ENCODE measurements around the gene RNF215.
"Not testable (repeated sequence)": the region's sequence is repeated elsewhere in the genome, so short reads cannot be mapped to it uniquely, and the experiment has no call there.

The RNF215 gene

DNA sequence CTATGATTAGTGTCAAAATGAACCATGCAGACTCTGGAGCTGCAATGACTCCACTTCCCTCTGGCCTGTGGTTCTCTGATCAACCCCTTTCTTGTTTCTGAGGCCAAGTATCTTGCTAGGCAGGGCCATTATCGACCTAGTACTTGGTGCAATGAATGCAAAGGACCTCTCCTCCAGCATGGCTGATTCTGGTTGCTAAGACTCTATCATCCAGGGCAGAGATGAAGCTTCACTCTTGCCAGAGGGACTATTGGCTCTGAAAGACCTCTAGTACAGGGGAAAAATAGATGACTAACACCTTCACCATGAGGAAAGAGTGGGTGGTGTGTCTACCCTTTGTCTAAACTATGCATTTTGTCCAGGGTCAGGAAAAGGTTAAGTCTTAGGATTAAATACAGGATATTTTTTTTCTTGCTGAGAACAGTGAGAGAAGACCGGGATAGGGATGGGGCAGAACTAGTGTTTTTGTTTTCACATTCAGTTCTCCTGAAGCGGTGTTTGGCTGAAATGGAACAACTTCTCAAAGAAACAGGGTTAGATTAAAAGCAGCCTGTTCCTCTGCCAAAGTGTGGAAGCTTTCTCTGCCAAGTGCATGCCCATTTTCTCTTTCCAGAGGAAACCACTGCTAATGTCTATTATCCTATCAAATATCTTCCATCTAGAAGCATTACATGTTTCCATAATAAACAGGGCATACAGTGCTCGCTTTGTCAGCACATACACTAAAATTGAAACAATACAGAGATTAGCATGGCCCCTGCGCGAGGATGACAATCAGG, 33.3 kb upstream of the RNF215 start:
- DNase-seq, result peak; percentile 83

DNA sequence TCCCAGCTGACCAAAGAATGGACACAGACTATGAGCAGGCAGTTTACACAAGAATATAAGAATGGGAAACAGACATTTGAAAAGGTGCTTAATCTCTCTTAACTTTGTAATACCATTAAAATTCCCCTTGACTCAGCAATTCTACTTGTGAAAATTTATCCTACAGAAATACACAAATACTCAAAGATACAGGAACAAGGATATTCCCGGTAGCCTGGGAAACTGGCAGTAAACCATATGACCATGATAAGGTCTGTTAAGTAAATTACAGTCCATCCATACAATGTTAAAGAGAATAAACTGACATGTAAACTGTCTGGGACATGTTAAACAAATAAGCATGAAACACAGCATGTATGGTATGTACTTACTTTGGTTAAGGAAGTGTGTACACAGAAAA, 29.6 kb upstream of the RNF215 start:
- DNase-seq, result no peak

DNA sequence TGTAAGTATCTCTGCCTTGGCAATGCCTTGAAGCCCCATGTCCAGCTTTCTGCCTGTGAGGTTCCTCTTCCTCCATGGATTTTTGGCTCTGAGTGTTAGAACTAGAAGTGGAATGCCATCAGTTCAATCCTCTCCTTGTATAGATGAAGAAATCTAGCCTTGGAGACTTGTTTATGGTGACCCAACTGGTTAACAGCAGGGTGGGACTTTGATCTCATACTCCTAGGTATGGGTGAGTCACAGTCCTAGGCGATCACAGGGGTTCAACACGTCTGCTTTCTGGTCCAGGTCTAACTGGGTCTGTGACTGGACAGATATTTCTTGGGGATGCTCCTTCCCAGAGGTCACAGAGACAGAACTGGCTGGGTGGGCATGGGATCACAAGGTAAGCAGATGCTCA, 29.2 kb upstream of the RNF215 start:
- no peak for DNase-seq

DNA sequence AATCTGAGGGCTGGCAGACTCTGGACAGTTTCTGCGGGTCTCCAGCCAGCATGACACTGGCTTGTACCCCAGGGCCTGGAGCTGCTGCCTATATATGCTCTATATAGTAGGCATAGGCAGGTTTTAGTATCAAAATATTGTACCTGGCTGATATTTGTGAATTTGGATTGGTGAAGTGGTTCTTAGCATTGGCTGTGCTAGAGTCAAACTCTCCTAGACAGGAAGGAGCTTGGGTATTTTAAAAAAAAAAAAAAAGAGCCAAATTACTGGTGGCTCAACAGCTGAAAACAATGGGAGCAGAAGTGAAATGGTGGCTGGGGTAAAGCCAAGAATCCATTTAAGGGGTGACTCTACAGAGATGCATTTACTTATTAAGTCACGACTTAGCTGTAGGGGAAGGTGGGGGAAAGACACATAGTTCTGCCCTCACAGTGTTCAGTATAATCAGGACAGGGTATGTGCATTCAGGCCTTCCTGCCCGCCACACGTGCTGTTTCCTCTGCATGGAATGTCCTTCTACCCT, 27.4 kb upstream of the RNF215 start:
- DNase-seq, result no peak

DNA sequence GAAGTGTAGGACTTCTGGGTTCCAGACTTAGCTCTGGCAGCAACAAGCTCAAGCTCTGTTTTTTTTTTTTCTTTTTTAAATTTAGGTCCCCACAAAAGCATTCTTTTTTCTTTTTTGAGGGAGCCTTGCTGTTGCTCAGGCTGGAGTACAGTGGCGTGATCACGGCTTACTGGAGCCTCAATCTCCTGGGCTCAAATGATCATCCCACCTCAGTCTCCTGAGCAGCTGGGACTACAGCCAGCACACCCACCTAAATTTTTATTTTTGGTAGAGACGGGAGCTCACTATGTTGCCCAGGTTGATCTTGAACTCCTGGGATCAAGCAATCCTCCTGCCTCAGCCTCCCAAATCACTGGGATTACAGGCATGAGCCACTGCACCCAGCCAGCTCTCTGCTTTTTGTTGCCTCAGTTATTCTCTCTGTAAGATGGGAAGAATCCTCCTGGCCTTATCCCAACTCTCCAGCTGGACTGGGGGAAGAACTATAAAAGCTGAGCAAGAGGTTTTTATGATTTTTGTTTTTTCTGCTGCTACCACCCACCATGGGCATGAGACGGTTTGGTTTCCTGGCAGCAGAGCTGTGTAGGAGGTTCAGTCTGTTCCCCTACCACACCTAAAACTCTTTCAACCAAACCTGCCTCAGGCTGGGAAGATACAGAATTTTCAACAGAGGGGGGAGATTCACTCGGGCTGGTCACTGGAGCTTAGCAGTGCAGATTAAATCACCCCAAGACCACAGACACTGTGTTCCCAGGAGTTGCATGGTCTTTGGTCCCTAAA, 26.7 kb upstream of the RNF215 start:
- DNase-seq, result no peak

DNA sequence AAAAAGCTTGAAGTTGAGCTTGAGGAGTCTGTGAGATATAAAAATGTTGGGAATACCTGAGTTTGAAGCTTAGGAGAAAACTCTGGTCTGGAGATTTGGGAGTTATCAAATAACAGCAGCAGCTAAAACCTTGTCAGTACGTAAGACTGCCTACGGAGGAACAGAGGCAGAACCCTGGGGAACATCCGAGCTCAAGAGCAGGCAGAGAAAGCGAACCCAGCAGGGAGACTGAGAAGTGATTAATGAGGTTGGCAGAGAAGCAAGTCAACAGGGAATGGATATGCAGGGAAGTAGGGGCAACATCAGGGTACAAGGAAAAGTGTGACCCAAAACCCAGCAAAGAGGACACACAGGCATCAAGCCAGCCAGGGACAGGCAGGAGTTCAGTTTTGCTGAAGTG, 25.8 kb upstream of the RNF215 start:
- no peak for DNase-seq

DNA sequence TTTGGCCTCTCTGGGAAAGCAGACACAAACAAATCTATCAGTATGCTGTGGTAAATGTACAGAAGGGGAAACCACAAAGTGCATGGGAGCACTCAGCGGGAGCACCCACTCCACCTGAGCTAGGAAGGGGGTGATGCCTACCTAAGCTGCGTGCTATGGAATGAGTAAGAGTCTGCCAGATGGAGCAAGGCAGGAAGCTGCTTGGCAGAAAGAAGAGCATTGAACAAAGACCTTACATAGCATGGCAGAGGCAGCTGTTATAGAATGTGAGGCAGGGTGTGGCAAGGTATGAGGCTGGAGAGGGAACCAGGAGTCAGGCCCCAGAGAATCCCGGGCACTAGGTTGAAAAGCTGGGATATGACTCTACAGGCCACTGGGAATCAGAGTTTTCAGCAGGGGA, 24.6 kb upstream of the RNF215 start:
- no peak for DNase-seq

DNA sequence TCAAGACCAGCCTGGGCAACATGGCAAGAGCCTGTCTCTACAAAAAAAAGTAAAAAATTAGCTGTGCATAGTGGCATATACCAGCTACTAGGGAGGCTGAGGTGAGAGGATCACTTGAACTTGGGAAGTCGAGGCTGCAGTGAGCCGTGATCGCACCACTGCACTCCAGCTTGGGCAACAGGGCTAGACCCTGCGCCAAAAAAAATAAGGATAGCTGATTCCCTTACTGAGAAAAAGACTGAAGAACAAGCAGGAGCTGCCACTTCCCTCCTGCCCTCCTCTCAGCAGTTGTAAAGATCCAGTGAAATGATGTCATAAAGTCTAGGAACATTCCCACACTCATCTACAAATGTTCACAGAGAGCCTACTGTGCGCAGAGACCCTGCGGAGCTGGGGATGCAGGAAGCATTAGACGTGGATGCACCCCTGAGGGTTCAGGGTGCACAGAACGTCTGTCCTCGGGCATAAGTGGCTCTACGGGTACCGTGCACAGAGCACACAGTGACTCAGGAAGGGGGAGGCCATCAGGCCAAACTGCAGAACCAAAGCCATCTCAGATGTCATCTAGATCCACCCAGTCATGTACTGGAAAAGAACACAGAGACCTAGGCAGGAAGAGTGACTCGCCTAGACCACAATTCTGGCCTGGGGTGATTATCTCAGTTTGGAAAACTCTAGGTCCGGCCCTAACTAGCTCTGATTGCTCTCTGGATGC, 21.3 kb upstream of the RNF215 start:
- peak; percentile 57 for DNase-seq

DNA sequence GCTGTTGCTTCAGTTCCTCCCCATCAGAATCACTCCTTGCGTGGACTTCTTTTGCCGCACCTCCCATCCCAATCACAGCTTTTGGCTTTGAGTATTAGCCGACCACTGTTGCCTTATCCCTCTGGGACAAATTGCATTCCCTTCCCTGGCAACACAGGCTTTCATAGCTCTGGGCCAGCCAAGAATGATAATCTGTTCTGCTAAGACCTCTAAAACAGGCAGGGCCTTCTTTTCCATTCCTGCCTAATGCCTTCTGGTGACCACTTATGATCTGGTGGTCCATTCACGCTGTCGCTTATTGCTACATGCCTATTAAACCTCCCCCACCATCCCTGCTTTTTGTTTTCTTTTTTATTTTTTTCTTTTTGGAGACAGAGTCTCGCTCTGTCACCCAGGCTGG, 19.2 kb upstream of the RNF215 start:
- no peak for DNase-seq

DNA sequence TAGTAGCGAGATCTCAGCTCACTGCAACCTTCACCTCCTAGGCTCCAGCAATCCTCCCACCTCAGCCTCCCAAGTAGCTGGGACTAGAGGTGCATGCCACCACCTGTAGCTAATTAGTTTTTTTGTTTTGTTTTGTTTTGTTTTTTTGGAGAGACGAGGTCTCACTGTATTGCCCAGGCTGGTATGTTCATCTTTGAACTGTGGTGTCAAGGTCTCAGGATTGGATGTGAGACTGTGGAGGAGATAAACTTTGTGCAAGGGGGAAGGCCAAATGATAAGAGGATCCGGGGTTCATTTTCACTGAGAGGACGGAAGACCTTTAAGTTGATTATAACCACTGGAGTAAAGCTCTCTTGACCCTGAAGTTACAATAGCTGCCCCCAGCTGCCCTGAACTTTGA, 18.5 kb upstream of the RNF215 start:
- DNase-seq, result no peak

DNA sequence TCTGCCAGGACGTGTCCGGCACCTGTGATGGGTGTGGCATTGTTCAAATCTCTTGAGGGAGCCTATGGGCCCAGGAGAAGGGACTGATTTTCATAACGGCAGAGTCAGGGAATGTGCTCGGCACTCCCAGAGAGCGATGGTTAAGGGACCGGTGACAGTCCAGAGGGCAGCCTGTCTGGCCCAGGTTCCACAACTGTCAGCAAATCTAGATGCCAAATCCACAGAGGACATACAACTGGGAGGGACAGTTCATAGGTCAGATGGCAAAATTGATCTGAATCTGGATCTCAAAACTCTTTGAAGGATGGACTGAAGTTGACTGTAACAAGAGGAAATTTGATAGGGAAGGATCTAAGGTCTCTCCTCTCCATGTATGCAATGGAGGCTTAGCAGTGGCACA, 17.1 kb upstream of the RNF215 start:
- DNase-seq, result no peak

DNA sequence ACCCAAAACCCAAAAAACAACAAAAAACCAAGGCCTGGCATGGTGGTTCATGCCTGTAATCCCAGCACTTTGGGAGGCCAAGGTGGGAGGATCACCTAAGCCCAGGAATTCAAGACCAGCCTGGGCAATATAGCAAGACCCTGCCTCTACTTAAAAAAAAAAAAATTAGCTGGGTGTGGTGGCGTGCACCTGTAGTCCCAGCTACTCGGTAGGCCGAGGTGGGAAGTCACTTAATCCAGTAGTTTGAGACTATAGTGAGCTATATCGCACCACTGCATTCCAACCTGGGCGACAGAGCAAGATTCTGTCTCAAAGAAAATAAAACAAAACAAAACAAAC, 15.5 kb upstream of the RNF215 start:
- not testable (repeated sequence) for DNase-seq

DNA sequence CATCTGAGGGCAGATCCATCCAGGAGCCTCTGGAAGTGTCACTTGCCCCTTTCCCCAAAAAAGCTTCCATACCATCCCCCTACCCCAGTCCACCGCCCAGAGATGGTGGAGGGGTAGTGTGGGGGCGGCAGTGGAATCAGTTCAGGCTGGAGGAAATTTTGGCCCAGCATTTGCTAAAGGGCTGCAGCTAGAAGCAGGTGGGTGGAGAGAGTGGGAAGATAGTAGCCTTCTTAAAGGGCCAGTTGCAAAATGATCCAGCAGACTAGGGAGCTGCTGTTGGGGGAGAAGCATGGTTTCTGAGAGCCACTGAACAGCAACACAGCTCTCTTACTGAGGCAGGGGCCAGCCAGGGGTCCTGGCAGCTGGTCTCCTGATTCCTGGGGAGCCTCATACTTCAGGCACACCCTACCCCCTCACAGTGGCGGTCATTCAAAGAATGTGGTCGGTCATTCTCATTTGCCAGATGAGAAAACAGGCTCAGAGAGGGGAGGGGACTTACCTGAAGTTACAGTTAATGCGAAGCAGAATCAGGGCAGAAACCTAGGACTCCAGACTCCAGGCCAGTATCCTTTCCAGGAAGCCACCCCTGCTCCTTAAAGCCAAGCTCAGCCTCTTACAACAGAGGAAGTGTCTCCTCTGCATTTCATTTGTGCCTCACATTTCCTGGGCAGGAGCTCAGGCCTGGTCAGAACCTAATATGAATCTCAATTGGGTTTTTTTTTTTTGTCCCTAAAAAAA, 15.0 kb upstream of the RNF215 start:
- DNase-seq, result no peak

DNA sequence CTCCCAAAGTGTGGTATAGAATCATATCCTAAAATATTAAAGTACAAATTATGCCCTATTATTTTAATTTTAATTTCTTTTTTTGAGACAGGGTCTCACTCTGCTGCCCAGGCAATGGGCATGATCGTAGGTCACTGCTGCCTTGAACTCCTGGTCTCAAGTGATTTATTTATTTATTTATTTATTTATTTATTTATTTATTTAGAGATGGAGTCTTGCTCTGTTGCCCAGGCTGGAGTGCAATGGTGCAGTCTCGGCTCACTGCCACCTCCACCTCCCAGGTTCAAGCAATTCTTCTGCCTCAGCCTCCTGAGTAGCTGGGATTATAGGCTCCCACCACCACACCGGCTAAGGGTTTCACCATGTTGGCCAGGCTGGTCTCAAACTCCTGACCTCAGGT, 13.8 kb upstream of the RNF215 start:
- DNase-seq, result not testable (repeated sequence)

DNA sequence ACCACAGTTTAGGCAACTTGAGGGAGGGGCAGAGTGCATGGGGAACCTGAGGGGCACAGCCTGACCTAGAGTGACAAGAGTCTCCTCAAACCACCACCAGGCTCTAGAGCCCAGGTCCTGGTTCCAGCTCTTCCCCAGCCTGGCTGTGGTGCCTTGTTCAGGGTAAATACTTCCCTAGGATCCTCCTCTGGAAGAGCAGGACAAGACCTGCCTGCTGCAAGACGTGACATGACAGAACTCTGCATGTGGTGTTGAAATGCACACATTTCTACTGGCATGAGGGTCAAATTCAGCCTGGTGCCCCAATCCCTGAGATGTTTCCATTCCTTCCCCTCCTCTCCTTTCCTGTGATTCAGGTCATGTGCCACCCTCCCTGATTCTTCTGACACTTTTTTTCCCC, 12.9 kb upstream of the RNF215 start:
- no peak for DNase-seq

DNA sequence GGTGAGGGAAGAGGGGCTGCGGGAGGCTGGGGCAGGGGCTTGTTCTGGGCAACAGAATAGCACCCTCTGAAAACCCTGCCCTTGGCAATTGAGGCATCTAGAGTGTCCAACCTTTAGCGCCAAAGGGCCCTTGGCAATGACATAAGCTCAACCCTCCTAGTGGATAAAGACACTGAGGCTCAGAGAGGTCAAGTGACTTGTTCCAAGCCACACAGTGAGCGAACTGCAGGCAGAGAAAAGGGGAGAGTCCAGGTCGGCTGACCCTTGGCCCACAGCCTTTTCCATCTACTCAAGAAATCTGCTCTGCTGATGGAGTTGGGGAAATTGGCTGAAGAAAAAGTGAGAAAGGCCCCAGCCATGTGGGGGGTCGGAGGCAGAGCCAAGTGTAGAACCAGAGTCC, 12.5 kb upstream of the RNF215 start:
- no peak for DNase-seq

DNA sequence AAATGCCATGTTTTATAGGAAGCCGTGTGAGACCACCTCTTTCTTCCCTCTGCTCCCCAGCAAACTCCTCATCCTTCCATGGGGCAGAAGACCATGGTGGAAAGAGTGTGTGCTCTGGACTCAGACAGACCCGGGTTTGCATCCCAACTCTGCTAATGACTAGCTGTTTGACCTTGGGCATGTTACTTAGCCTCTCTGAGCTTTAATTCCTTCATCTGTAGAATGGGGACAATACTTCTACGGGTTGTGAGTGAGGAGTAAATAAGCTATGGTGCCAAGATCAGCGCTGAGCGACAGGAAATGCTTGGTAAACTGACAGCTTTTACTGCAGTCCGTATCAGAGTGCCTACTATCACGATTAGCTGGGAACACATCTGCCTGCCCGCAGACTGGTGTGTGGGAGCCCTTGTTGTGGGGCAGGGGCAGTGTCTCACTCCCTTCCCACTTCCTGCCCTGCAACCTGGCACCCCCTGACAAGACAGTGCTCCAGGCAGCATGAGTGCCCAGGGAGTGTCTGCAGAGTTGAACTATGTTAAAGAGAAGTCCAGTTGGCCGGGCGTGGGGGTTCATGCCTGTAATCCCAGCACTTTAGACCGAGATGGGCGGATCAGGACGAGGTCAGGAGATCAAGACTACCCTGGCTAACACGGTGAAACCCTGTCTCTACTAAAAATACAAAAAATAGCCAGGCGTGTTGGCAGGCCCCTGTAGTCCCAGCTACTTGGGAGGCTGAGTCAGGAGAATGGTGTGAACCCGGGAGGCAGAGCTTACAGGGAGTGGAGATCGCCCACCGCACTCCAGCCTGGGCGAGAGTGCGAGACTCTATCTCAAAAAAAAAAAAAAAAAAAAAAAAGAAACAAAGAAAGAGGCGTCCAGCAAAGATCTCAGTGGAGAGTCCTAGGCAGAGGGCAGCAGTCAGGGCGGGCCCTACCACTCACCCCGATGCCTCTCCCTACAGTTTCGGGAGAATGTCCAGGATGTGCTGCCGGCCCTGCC, 11.8 kb upstream of the RNF215 start:
- no peak for DNase-seq

DNA sequence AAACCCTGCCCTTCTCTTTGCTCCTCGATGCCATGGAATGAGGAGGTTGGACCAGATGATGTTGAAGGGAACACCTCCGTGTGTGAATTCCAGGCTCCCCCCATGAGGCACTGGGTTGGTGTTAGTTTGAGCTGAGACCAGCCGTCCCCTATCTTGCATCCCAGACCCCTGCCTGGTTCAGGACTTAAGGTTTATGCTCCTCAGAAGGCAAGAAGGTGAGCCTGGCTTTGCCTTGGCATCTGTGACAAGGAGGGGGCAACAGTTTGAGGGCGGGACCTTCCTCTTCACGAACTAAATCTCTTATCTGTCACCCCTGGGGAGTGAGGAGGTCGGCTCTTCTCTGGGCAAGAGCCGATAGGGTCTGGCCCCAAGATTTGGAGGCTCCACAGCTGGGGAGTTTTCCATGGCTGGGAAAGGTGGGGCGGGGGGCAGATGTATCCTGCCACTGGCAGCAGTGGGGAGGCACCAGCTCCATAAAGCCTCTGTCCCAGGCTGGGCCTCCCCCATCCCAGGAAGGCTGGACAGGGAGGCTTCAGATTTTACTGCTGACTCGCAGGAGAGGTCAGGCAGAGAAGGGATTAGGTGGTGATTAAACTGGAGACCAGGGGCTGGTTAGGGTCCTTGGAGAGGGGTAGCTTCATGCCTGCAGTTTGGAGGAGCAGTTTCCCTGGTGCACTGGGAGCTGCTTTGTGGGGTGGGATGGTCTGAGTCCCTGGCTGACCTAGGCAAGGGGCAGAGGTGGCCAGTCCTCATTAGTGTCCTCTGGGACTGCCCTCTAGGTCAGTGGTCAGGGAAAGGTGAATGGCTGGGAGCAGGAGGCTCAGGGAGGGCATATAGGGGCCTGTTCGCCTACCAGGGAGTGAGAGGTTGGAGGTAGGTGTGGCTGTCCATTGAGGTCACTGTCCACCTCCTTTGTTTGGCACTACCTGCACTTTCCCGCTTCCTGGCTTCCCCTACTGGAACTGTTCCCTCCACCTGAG, 10.7 kb upstream of the RNF215 start:
- no peak for DNase-seq

DNA sequence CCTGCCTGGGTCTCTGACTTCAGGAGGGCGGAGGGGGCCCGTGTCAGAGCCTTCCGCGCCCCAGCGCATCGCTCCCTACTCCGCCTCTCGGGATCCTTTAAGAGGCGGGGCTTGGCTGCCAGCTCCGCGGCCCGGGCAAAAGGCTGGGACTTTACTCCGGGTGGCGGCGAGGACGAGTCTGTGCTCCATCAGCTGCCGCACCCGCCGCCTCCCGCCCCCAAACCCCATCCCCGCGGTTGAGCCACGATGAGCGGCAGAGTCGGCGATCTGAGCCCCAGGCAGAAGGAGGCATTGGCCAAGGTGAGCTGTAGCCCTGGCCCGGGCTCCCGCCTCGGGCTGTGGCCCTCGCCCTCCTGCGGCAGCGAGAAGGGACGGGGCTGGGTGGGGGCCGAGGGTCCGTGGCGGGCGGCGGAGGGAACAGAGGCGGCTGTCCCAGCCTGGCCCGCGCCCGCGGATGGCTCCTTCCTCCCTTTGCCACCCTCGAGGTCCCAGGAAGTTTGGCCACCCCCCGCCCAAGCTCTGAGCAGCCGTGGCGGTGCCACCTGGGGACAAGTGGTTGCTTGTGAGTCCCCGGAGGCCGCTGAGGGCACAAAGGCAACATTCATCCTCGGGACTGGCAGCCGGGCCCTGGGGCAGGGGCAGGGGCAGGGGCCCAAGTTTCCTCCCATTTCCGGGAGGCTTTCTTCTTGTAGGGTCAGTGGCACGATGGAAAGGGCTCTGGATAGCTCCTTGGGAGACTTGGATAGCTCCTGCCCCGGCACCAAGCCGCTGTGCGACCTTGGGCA, 9.9 kb upstream of the RNF215 start, which contains the start of gene SEC14L2:
SEC14L2 (plus strand) TSS at position 148 of the 785 bp plus-strand sequence; CDS start at position 247, 99 bp downstream.
- DNase-seq, result peak; percentile 45

Data from fibroblast of upper back skin (primary cell).